Uterus (tissue), 4 donors: ENCODE measurements around the gene GP5. TPM values are rescaled to one million over a fixed set of nuclear protein-coding genes. Genes with fewer than 3 reads are reported as not detected.

Experiments
- DNase-seq, 2 donors: peaks; one replicate each; pipeline ENCODE4 v3.0.0-alpha.2; 2019 to 2020
- H3K27ac ChIP-seq, 2 donors: fragments of 200-600 bp; sonication (generic); 1 replicate in 1 of 2; 2 replicates in 1 of 2; pipeline ENCODE4 v1.5.1; 2016 to 2018
- H3K27me3 ChIP-seq, 2 donors: fragments of 200-600 bp; sonication (generic); one replicate each; pipeline ENCODE4 v1.5.1; 2018 to 2019; ENCODE audit warnings: control low read depth in 1 of 2
- H3K36me3 ChIP-seq, 2 donors: fragments of 200-600 bp; sonication (generic); one replicate each; pipeline ENCODE4 v1.5.1; 2019; ENCODE audit warnings: control low read depth in 1 of 2
- H3K4me1 ChIP-seq, 2 donors: fragments of 200-600 bp; sonication (generic); one replicate each; pipeline ENCODE4 v1.5.1; 2018 to 2019; ENCODE audit warnings: control low read depth in 1 of 2
- H3K4me3 ChIP-seq, 2 donors: fragments of 200-600 bp; sonication (generic); 1 replicate in 1 of 2; 2 replicates in 1 of 2; pipeline ENCODE4 v1.5.1; 2018 to 2019; ENCODE audit warnings: mild to moderate bottlenecking in 1 of 2
- H3K9me3 ChIP-seq, 2 donors: fragments of 200-600 bp; sonication (generic); one replicate each; pipeline ENCODE4 v1.5.1; 2019; ENCODE audit warnings: control low read depth in 1 of 2
- POLR2A ChIP-seq, 2 donors: fragments of 450-650 bp; IDR thresholded peaks; one replicate each; pipeline ENCODE4 v1.6.1; 2016; ENCODE audit warnings: antibody characterized with exemption in 2 of 2, mild to moderate bottlenecking in 1 of 2, moderate library complexity in 1 of 2
- intact Hi-C: fragments of 100-400 bp; cut with DNase I; formaldehyde crosslinking; loops from one replicate; pipeline ENCODE4 v1.15.1; 2023; ENCODE audit warnings: low total_unique reads
- total RNA-seq, 4 donors: library from RNA; depleted of rRNA in 3 of 4; stranded (reverse); fragments of >200 nt in 3 of 4; gene quantifications; one replicate each; pipeline versions ENCODE4 v1.1.0 to v1.2.4, GENCODE V29; 2014 to 2023
- TF ChIP-seq, protein P1 (sequence below), 4 experiments: fragments of 200-600 bp in 2 of 4; fragments of 450-650 bp in 2 of 4; sonication (generic) in 2 of 4; IDR thresholded peaks; one replicate each; pipeline ENCODE4 v1.5.1; 2016 to 2019; ENCODE audit warnings: antibody characterized with exemption in 4 of 4, mild to moderate bottlenecking in 2 of 4, moderate library complexity in 1 of 4
- donor health status: DM: yes; HTN: yes; CAD: no.

Gene GP5, protein sequence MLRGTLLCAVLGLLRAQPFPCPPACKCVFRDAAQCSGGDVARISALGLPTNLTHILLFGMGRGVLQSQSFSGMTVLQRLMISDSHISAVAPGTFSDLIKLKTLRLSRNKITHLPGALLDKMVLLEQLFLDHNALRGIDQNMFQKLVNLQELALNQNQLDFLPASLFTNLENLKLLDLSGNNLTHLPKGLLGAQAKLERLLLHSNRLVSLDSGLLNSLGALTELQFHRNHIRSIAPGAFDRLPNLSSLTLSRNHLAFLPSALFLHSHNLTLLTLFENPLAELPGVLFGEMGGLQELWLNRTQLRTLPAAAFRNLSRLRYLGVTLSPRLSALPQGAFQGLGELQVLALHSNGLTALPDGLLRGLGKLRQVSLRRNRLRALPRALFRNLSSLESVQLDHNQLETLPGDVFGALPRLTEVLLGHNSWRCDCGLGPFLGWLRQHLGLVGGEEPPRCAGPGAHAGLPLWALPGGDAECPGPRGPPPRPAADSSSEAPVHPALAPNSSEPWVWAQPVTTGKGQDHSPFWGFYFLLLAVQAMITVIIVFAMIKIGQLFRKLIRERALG
- under 1 TPM in 2 of 4 donors, not detected in 2; 0.24 to 0.41 TPM for total RNA-seq

DNA sequence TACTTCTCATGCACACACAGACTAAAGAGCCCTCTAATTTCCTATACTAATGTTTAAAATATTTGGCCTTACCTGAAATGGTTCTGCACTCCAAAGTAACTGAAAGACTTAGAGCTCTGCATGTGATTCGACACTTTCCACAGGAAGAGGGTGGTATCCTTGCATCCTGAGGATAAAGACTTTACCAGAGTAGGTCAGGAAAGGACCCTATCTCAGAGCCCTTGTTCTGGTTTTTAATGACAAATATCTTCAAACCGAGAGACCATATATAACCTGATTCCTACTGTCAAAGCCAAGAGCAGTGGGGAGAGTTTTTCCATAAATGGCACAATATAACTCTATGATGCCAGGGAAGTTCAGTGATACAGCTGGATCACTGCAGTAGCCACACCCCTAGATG is at the start of gene GP5:
TSS of gene GP5 (minus strand) at position 101 of the 400 bp plus-strand sequence. CDS start 984 bp downstream, outside the sequence.
- H3K36me3 ChIP-seq: no peaks in the 10 kb centered on the region
- H3K4me1 ChIP-seq: peaks cover 0 to 8% of the 10 kb centered on the region in 2 donors
- H3K4me3 ChIP-seq: peak within 1 kb of the TSS in 1 of 2 donors; percentile 2
- H3K9me3 ChIP-seq: no peaks in the 10 kb centered on the region
- no peak within 1 kb of the TSS for H3K27ac ChIP-seq
- no peaks in the 10 kb centered on the region for H3K27me3 ChIP-seq
- DNase-seq: no peak
- TF ChIP-seq POLR2A (IDR thresholded peaks at IDR 0.05): no peak
- TF ChIP-seq, protein P1, sequence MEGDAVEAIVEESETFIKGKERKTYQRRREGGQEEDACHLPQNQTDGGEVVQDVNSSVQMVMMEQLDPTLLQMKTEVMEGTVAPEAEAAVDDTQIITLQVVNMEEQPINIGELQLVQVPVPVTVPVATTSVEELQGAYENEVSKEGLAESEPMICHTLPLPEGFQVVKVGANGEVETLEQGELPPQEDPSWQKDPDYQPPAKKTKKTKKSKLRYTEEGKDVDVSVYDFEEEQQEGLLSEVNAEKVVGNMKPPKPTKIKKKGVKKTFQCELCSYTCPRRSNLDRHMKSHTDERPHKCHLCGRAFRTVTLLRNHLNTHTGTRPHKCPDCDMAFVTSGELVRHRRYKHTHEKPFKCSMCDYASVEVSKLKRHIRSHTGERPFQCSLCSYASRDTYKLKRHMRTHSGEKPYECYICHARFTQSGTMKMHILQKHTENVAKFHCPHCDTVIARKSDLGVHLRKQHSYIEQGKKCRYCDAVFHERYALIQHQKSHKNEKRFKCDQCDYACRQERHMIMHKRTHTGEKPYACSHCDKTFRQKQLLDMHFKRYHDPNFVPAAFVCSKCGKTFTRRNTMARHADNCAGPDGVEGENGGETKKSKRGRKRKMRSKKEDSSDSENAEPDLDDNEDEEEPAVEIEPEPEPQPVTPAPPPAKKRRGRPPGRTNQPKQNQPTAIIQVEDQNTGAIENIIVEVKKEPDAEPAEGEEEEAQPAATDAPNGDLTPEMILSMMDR (IDR thresholded peaks at IDR 0.05): no peak
- intact Hi-C loops: no loop called here

DNA sequence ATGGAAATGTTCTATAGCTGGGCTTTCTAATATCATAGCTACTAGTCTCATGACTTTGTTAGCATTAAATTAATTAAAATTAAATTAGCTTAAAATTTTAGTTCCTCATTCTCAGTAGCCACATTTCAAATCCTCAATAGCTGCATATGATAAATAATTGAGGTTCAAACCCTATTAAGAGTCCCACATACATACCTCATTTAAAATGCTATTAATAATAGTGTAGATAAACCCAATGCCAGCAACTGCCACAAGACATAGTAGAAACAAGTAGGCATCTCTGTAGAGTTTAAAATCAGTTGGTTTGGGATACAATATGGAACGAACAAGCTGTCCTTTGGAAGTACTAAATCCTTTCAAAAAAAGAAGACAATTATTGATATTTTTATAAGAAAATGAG is 48.6 kb upstream of the GP5 start:
- H3K27me3 ChIP-seq: no peaks in the 10 kb centered on the region
- H3K36me3 ChIP-seq: no peaks in the 10 kb centered on the region
- intact Hi-C loops: no loop called here
- TF ChIP-seq POLR2A (IDR thresholded peaks at IDR 0.05): no peak
- TF ChIP-seq, protein P1 (IDR thresholded peaks at IDR 0.05): no peak
- no peak overlapping the region for H3K27ac ChIP-seq
- no peak overlapping the region for H3K4me3 ChIP-seq
- H3K9me3 ChIP-seq: no peaks in the 10 kb centered on the region
- no peaks in the 10 kb centered on the region for H3K4me1 ChIP-seq
- DNase-seq: no peak

DNA sequence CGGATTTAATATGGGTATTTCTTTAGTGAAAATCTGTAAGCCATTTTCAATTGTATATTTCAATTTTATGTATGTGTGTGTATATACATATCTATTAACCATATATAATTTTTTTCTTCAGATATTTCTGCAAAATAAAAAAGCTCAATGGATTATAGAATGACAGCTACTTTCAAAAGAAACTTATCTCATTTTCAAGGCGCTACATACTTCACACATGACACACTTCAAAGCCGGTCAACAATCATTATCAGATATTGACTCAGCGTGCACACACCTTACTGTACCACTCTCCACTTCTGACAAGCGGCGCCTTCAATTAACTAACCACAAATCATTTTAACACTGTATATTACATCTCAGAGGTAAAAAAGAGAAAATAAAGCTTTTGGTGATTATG is 48.1 kb upstream of the GP5 start:
- intact Hi-C loops: no loop called here
- Histone ChIP-seq H3K36me3 (no peaks in the 10 kb centered on the region), H3K27me3 (no peaks in the 10 kb centered on the region), H3K27ac (no peak overlapping the region), H3K4me1 (no peaks in the 10 kb centered on the region), H3K9me3 (no peaks in the 10 kb centered on the region), H3K4me3 (no peak overlapping the region)
- no peak for TF ChIP-seq POLR2A (IDR thresholded peaks at IDR 0.05)
- TF ChIP-seq, protein P1 (IDR thresholded peaks at IDR 0.05): no peak
- DNase-seq: no peak

DNA sequence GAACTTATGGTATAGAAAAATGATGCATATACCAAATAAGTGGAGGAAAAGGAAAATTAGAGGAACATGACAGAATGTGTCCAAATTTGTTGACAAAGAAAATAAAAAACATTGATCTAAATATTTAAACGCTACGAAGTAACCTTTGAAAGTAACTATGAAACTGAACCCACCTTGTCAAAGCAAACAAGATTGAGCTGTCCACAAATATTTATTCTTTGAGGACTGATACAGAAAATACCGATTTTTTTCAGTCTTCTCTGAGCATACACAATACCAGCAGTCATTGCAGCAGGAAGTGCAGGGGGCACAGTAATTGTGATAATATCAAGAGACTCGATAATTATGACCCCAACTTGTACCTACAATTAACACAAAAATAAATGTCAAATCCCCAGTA is 47.7 kb upstream of the GP5 start:
- TF ChIP-seq, protein P1 (IDR thresholded peaks at IDR 0.05): no peak
- TF ChIP-seq POLR2A (IDR thresholded peaks at IDR 0.05): no peak
- Histone ChIP-seq H3K27me3 (no peaks in the 10 kb centered on the region), H3K36me3 (no peaks in the 10 kb centered on the region), H3K9me3 (no peaks in the 10 kb centered on the region), H3K4me3 (no peak overlapping the region), H3K4me1 (no peaks in the 10 kb centered on the region), H3K27ac (no peak overlapping the region)
- DNase-seq: no peak
- intact Hi-C loops: no loop called here

DNA sequence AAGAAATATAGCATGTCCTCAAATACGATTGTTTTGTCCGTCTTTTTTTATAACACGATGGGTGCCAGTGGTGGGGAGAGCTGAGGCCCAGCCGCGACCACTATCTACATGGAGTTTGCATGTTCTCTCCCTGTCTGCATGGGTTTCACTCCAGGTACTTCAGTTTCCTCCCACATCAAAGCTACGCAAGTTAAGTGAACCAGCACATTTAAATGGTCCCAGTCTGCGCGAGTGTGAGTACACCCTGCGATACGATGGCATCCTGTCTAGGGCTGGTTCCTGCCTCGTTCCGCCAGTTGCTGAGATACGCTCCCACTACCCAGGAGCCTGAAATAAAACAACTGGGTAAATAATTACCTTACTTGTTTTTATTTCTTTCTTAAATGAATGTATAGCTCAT is 47.1 kb upstream of the GP5 start:
- Histone ChIP-seq H3K4me3 (no peak overlapping the region), H3K27me3 (no peaks in the 10 kb centered on the region), H3K9me3 (no peaks in the 10 kb centered on the region), H3K27ac (no peak overlapping the region), H3K36me3 (no peaks in the 10 kb centered on the region), H3K4me1 (no peaks in the 10 kb centered on the region)
- intact Hi-C loops: no loop called here
- TF ChIP-seq, protein P1 (IDR thresholded peaks at IDR 0.05): no peak
- no peak for TF ChIP-seq POLR2A (IDR thresholded peaks at IDR 0.05)
- DNase-seq: no peak
